Measurements from ENCODE around the gene N4BP2. TPM values are rescaled to one million over a fixed set of nuclear protein-coding genes. Genes with fewer than 3 reads are reported as not detected.

The N4BP2 gene
- total RNA-seq, 1 donor from 2014 or later, result 11.9 TPM

DNA sequence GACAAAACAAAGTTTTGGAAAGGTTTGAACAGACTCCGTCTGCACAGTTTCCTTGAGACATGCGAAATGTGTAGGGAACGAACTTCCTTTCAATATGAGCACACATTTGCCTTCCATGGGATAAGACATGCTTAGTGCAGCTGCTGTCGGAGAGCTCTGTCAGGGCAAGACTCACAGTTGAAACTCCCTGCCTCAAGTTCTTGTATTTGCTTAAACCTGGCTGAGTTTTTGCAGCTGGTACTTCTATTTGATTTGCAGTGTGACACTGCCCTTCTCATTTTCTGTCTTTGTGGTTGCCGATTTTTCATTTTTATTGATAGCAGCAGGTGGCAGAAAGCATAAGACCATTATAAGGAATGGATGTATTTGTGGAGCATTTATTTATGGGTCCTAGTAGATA lies 122.0 kb downstream of the N4BP2 start:
- Histone ChIP-seq H3K4me3 (ENCODE audit: low read depth, low read length) (no peak overlapping the region), H3K36me3 (ENCODE audit: control insufficient read depth, insufficient read depth, low read length) (no peaks in the 10 kb centered on the region), H3K27me3 (ENCODE audit: control insufficient read depth, insufficient read depth, low read length) (no peaks in the 10 kb centered on the region)
- no peak for DNase-seq (ENCODE audit: low read depth)
- TF ChIP-seq, protein P1, sequence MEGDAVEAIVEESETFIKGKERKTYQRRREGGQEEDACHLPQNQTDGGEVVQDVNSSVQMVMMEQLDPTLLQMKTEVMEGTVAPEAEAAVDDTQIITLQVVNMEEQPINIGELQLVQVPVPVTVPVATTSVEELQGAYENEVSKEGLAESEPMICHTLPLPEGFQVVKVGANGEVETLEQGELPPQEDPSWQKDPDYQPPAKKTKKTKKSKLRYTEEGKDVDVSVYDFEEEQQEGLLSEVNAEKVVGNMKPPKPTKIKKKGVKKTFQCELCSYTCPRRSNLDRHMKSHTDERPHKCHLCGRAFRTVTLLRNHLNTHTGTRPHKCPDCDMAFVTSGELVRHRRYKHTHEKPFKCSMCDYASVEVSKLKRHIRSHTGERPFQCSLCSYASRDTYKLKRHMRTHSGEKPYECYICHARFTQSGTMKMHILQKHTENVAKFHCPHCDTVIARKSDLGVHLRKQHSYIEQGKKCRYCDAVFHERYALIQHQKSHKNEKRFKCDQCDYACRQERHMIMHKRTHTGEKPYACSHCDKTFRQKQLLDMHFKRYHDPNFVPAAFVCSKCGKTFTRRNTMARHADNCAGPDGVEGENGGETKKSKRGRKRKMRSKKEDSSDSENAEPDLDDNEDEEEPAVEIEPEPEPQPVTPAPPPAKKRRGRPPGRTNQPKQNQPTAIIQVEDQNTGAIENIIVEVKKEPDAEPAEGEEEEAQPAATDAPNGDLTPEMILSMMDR (IDR thresholded peaks at IDR 0.05; ENCODE audit: insufficient read depth, low read length, poor library complexity, severe bottlenecking), result no peak

DNA sequence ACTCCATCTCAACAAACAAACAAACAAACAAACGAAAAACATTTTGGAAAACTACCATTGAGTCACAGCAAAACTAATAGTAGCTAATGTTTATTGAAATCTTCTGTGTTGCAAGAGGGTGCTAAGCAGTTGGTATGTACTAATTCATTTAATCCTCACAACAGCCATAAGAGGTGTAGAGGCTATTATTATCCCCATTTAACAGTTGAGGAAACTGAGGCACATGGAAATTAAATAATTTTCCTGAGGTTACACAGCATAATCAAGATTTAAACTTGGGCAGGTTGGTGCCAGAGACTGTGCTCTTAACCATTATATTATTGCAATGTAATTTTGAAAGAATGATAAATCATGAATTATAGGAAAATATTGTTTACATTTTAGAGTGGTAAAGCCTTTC lies 122.7 kb downstream of the N4BP2 start:
- TF ChIP-seq, protein P1 (IDR thresholded peaks at IDR 0.05; ENCODE audit: insufficient read depth, low read length, poor library complexity, severe bottlenecking), result no peak
- Histone ChIP-seq H3K36me3 (ENCODE audit: control insufficient read depth, insufficient read depth, low read length) (no peaks in the 10 kb centered on the region), H3K4me3 (ENCODE audit: low read depth, low read length) (no peak overlapping the region), H3K27me3 (ENCODE audit: control insufficient read depth, insufficient read depth, low read length) (no peaks in the 10 kb centered on the region)
- no peak for DNase-seq (ENCODE audit: low read depth)

GRCh38 chr4:40180356-40180755 lies 123.7 kb downstream of the N4BP2 start:
- peak; percentile 29 for DNase-seq (ENCODE audit: low read depth)
- TF ChIP-seq, protein P1 (IDR thresholded peaks at IDR 0.05; ENCODE audit: insufficient read depth, low read length, poor library complexity, severe bottlenecking), result no peak
- H3K4me3 ChIP-seq (ENCODE audit: low read depth, low read length), result no peak overlapping the region
- H3K36me3 ChIP-seq (ENCODE audit: control insufficient read depth, insufficient read depth, low read length), result no peaks in the 10 kb centered on the region
- no peaks in the 10 kb centered on the region for H3K27me3 ChIP-seq (ENCODE audit: control insufficient read depth, insufficient read depth, low read length)

DNA sequence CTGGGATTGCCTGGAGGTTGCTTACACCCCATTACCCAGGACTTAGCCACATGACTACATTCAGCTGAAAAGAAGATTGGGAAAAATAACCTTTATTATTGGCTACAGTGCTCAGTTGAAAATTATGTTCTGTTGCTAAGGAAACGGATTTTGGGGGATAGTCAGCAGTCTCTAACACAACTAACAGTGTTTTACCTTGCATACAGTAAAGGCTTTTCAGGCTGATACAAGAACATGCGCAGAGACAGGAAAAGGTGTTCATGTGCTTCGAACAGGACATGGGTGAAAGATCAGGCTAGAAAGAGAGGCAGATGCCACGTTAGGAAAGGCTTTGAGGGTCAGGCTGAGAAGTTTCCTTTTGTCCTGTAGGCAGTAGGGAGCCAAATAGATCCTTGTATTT lies 125.4 kb downstream of the N4BP2 start:
- no peak for DNase-seq (ENCODE audit: low read depth)
- TF ChIP-seq, protein P1 (IDR thresholded peaks at IDR 0.05; ENCODE audit: insufficient read depth, low read length, poor library complexity, severe bottlenecking), result no peak
- Histone ChIP-seq H3K4me3 (ENCODE audit: low read depth, low read length) (no peak overlapping the region), H3K36me3 (ENCODE audit: control insufficient read depth, insufficient read depth, low read length) (no peaks in the 10 kb centered on the region), H3K27me3 (ENCODE audit: control insufficient read depth, insufficient read depth, low read length) (no peaks in the 10 kb centered on the region)

DNA sequence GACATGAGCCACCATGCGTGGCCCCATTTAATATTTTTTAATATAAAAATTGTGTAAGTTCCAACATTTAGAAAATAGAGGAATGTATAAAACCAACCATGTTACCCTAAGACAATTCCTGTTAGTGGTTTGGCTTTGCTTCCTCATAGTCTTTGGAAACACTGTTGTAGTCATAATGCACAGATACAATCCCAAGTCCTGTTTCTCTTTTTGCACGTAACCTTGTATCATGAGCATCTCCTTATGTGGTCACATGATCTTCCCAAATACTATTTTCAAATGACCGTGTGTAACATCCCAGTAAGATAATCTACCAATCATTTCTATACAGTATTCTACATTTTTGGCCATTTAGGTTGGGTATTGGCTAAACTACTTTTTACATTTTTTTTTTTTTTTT lies 126.3 kb downstream of the N4BP2 start:
- TF ChIP-seq, protein P1 (IDR thresholded peaks at IDR 0.05; ENCODE audit: insufficient read depth, low read length, poor library complexity, severe bottlenecking), result no peak

DNA sequence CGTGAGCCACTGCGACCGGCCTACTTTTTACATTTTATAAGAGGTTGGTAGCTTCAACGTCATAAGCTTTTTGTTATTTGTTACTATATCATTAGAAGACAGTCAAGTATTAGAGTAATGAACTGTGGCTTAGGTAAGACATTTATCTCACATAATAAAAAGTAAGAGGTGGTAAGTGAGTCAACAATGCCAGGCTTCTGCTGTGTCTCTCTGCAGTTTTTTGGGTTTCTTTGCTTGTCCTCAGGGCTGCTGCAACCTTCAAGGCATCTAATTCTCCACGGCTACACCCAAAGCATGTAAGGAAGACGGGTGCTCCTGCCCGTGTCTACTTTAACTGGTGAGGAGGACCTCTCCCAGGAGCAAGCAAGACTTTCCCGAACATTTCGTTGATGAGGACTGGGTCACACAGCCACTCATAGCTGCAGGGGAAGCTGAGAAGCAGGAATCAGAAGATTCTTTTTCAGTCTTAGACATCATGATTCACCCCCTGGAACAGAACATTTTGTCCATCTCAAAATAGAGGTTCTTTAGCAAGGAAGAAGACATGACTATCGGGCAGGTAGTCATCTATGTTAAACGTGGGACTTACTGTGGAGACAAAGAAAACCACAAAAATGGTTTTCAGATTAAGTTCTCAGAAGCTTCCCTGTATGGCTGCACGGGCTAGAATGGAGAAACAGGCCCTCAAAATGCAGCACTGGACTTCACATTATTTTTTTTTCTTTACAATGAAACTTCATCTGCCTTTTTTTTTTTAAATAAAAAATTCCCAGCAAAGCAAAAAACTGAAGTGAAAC lies 127.2 kb downstream of the N4BP2 start:
- no peak for DNase-seq (ENCODE audit: low read depth)

More for the DNA sequence above, 126.3 kb downstream of the N4BP2 start:
- DNase-seq (ENCODE audit: low read depth), result no peak
- Histone ChIP-seq H3K27me3 (ENCODE audit: control insufficient read depth, insufficient read depth, low read length) (no peaks in the 10 kb centered on the region), H3K4me3 (ENCODE audit: low read depth, low read length) (no peak overlapping the region), H3K36me3 (ENCODE audit: control insufficient read depth, insufficient read depth, low read length) (no peaks in the 10 kb centered on the region)

More for the DNA sequence above, 127.2 kb downstream of the N4BP2 start:
- no peaks in the 10 kb centered on the region for H3K36me3 ChIP-seq (ENCODE audit: control insufficient read depth, insufficient read depth, low read length)
- TF ChIP-seq, protein P1 (IDR thresholded peaks at IDR 0.05; ENCODE audit: insufficient read depth, low read length, poor library complexity, severe bottlenecking), result no peak
- H3K27me3 ChIP-seq (ENCODE audit: control insufficient read depth, insufficient read depth, low read length), result no peaks in the 10 kb centered on the region
- H3K4me3 ChIP-seq (ENCODE audit: low read depth, low read length), result no peak overlapping the region

Measured in kidney epithelial cell (primary cell).